Gastroesophageal sphincter (tissue), 3 donors: Measurements from ENCODE around the gene MET.

Source experiments
- CTCF ChIP-seq, 4 experiments: fragments of 200-600 bp in 2 of 4; fragments of 450-650 bp in 2 of 4; sonication (generic) in 1 of 4; IDR thresholded peaks; one replicate each; pipeline ENCODE4 v1.5.1; 2017 to 2019; ENCODE audit warnings: antibody characterized with exemption in 4 of 4, mild to moderate bottlenecking in 2 of 4, moderate library complexity in 2 of 4
- EP300 ChIP-seq: sonication (generic); formaldehyde crosslinking; IDR thresholded peaks from one replicate; pipeline ENCODE4 v1.6.1; 2017; ENCODE audit warnings: antibody characterized with exemption, mild to moderate bottlenecking
- POLR2A ChIP-seq, 2 donors: fragments of 450-650 bp; IDR thresholded peaks; one replicate each; pipeline ENCODE4 v1.6.1; 2017; ENCODE audit warnings: antibody characterized with exemption in 2 of 2, mild to moderate bottlenecking in 2 of 2, moderate library complexity in 1 of 2
- POLR2AphosphoS5 ChIP-seq: sonication (generic); formaldehyde crosslinking; IDR thresholded peaks from one replicate; pipeline ENCODE4 v1.6.1; 2017; ENCODE audit warnings: antibody characterized with exemption

GRCh38 chr7:116757283-116757682, 85.3 kb downstream of the MET start:
- TF ChIP-seq CTCF (IDR thresholded peaks at IDR 0.05) (no peak), EP300 (no peak), POLR2A (IDR thresholded peaks at IDR 0.05) (no peak), POLR2AphosphoS5 (no peak)
